ENCODE data around the gene CACNG5.

CACNG5 gene

GRCh38 chr17:66934040-66934439 is 99.1 kb downstream of the CACNG5 start:
- TF ChIP-seq ZNF565 (CRISPR knock-in tag; conservative IDR thresholded peaks at IDR 0.05; ENCODE audit: low read depth) (no peak), CSRNP3 (CRISPR knock-in tag; IDR thresholded peaks at IDR 0.05) (no peak), ISL1 (CRISPR knock-in tag; IDR thresholded peaks at IDR 0.05) (no peak), TCF4 (CRISPR knock-in tag; IDR thresholded peaks at IDR 0.05; ENCODE audit: borderline replicate concordance) (no peak), ESRRG (CRISPR knock-in tag; IDR thresholded peaks at IDR 0.05) (no peak), ZC3H10 (CRISPR knock-in tag; IDR thresholded peaks at IDR 0.05) (no peak), PPARA (CRISPR knock-in tag; IDR thresholded peaks at IDR 0.05; ENCODE audit: borderline replicate concordance) (no peak), ARNTL (CRISPR knock-in tag; IDR thresholded peaks at IDR 0.05; ENCODE audit: borderline replicate concordance, low read depth) (no peak), SNAI2 (CRISPR knock-in tag; IDR thresholded peaks at IDR 0.05) (no peak), OSR1 (CRISPR knock-in tag; IDR thresholded peaks at IDR 0.05) (no peak), TOX (CRISPR knock-in tag; IDR thresholded peaks at IDR 0.05; ENCODE audit: borderline replicate concordance) (no peak), ZNF70 (CRISPR knock-in tag; IDR thresholded peaks at IDR 0.05) (no peak), RARB (CRISPR knock-in tag; IDR thresholded peaks at IDR 0.05) (no peak), CSDC2 (CRISPR knock-in tag; IDR thresholded peaks at IDR 0.05) (no peak), ZNF8 (CRISPR knock-in tag; IDR thresholded peaks at IDR 0.05) (no peak)
- TF ChIP-seq, protein P1, sequence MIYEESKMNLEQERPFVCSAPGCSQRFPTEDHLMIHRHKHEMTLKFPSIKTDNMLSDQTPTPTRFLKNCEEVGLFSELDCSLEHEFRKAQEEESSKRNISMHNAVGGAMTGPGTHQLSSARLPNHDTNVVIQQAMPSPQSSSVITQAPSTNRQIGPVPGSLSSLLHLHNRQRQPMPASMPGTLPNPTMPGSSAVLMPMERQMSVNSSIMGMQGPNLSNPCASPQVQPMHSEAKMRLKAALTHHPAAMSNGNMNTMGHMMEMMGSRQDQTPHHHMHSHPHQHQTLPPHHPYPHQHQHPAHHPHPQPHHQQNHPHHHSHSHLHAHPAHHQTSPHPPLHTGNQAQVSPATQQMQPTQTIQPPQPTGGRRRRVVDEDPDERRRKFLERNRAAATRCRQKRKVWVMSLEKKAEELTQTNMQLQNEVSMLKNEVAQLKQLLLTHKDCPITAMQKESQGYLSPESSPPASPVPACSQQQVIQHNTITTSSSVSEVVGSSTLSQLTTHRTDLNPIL (CRISPR knock-in tag; IDR thresholded peaks at IDR 0.05; ENCODE audit: low read depth), result no peak
- TF ChIP-seq, protein P2, sequence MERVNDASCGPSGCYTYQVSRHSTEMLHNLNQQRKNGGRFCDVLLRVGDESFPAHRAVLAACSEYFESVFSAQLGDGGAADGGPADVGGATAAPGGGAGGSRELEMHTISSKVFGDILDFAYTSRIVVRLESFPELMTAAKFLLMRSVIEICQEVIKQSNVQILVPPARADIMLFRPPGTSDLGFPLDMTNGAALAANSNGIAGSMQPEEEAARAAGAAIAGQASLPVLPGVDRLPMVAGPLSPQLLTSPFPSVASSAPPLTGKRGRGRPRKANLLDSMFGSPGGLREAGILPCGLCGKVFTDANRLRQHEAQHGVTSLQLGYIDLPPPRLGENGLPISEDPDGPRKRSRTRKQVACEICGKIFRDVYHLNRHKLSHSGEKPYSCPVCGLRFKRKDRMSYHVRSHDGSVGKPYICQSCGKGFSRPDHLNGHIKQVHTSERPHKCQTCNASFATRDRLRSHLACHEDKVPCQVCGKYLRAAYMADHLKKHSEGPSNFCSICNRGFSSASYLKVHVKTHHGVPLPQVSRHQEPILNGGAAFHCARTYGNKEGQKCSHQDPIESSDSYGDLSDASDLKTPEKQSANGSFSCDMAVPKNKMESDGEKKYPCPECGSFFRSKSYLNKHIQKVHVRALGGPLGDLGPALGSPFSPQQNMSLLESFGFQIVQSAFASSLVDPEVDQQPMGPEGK (CRISPR knock-in tag; IDR thresholded peaks at IDR 0.05; ENCODE audit: borderline replicate concordance), result no peak
- no peak for ATAC-seq

Data from SK-N-SH treated with all-trans-retinoic acid at 6 μM for 48 hours (cell line).